ENCODE results near the gene SH3TC2.

GRCh38 chr5:149093625-149094024 lies 30.8 kb upstream of the SH3TC2 start:
- TF ChIP-seq CTCF (IDR thresholded peaks at IDR 0.05) (no peak), POLR2A (IDR thresholded peaks at IDR 0.05) (no peak), POLR2AphosphoS5 (IDR thresholded peaks at IDR 0.05) (no peak)
